Activated CD4-positive, CD25-positive, alpha-beta regulatory T cell treated with anti-CD3 and anti-CD28 coated beads, Interleukin-2, amount 50 U/mL, for 16 hours (primary cell): ENCODE measurements around the gene AXIN1.

Source experiments
- DNase-seq: peaks from one replicate; pipeline ENCODE4 v3.0.0-alpha.2; 2020; ENCODE audit warnings: low read depth, low spot score

The AXIN1 gene

DNA sequence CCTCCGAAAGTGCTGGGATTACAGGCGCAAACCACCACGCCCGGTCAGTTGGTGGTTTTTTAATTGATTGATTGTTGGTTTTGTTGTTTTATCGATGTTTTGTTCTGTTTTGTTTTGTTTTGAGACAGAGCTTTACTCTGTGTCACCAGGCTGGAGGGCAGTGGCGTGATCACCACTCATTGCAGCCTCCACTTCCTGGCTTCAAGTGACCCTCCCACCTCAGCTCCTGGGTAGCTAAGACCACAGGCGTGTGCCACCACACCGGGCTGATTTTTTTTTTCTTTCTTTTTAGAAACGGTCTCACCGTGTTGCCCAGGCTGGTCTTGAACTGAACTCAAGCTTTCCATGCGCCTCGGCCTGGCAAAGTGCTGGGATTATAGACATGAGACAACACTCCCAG, 105.5 kb downstream of the AXIN1 start:
- no peak for DNase-seq

DNA sequence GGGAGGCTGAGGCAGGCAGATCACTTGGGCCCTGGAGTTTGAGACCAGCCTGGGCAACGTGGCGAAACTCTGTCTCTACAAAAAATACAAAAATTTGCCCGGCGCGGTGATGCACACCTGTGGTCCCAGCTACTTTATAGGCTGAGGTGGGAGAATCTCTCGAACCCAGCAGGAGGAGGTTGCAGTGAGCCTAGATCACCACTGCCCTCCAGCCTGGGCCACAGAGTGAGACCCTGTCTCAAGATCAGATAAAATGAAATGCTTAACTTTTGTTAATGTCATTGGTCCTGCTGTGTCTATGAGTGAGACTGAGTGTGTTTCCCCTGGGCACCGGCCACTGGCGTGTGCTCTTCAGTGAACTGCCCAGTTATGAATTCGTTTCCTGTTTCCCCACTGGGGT, 107.4 kb downstream of the AXIN1 start:
- DNase-seq: no peak

DNA sequence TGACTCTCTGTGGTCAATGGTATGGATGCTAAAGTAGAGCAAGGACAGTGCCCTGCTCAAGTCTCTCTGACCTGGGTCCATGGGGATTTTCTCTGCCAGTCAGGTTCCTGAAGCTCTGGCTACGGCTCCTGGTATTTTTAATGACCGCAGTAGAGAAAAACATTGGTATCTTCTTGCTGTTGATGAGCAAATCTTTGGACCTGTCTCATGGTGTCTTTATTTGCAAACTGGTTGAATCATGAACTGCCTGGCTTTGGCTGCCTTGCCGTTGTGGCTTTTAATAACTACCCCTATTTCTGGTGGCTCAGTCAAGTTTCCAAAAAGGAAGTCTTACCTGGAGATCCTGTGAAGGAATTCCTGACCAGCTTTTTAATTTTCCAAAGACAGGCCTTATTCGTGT, 109.2 kb downstream of the AXIN1 start:
- no peak for DNase-seq

DNA sequence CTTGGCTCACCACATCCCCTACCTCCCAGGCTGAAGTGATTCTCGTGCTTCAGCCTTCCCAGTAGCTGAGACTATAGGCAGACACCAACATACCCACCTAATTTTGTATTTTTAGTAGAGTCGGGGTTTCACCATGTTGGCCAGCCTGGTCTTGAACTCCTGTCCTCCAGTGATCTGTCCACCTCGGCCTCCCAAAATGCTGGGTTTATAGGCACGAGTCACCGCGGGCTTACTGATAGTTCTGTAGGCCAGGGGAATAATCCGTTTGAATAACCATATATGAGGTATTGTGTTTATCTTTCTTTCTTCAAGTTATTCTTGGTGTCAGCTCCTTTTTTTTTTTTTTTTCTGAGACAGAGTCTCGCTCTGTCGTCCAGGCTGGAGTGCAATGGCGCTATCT, 110.2 kb downstream of the AXIN1 start:
- no peak for DNase-seq

DNA sequence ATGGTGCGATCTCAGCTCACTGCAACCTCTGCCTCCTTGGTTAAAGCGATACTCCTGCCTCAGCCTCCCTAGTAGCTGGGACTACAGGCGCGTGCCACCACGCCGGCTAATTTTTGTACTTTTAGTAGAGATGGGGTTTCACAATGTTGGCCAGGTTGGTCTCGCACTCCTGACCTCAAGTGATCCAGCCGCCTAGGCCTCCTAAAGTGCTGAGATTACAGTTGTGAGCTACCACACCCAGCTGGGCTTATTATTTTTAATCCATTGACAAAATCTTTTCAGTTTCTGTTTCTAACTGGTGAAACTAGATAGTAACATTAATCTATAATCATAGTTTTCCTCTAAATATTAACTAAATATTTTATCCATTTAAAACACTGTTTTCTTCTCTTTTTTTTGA, 112.0 kb downstream of the AXIN1 start:
- no peak for DNase-seq

DNA sequence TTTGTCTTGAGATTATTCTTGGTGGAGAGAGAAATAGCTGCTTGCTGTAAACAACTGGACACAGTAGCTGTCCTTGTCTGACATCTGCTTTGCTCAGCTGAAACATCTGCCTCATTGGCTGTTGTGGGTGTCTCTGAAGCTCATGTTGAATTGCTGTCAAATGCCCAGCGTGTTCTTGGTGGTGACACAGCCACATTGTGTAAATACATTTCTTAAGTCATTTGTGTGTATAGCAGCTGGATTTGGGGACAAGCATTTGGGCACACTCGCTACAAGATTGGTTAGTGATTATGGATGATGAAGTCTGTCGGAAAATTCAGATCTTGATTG, 112.6 kb downstream of the AXIN1 start:
- DNase-seq: no peak
